ENCODE results near the gene NDFIP1. TPM values are rescaled to one million over a fixed set of nuclear protein-coding genes. Genes with fewer than 3 reads are reported as not detected.

The NDFIP1 gene
- total and polyA plus RNA-seq, 2 of the 4 experiments (the other 2 are of a cell fraction): 7.7 to 15.4 TPM

DNA sequence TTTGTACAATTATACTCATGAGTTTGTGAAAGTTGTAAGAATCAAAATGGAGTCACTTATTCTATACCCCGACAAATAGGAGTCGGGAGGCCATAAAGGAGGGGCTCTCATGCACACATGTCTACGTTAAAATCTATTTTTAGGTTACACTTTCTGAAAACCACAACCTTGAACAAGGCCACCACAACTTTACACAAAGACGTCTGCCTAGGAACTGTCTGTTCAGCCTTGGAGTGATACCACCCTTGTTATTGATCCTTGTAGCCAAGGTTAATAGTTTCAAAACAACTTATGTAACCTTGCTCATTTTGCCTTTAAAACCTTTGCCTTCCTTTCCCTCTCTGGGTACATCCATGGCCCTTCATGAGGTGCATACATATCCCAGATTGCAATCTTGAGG is 4.1 kb upstream of the NDFIP1 start:
- no peak overlapping the region for H2BK15ac ChIP-seq (ENCODE audit: low read depth, low read length)
- no peak overlapping the region for H3K4me3 ChIP-seq (ENCODE audit: insufficient read depth, low read depth, low read length)
- no peak overlapping the region for H3K4ac ChIP-seq (ENCODE audit: low read depth, low read length)
- H3K9ac ChIP-seq (ENCODE audit: low read depth, low read length): no peak overlapping the region
- H4K91ac ChIP-seq (ENCODE audit: insufficient read depth, low read depth, low read length): no peak overlapping the region
- H3K4me1 ChIP-seq (ENCODE audit: control insufficient read depth, insufficient read depth, low read length): peaks cover 3% of the 10 kb centered on the region
- no peak overlapping the region for H3K14ac ChIP-seq (replicated peaks; ENCODE audit: low read depth, low read length)
- no peaks in the 10 kb centered on the region for H3K9me3 ChIP-seq (ENCODE audit: control insufficient read depth, insufficient read depth, low read length)
- H4K5ac ChIP-seq (ENCODE audit: low read depth, low read length): no peak overlapping the region
- peaks cover 4% of the 10 kb centered on the region for H3K9me1 ChIP-seq (ENCODE audit: insufficient read depth, low read length)
- ChIA-PET CTCF (no interaction called here), POLR2A (ENCODE audit: unreplicated experiment) (no interaction called here)
- ATAC-seq (ENCODE audit: low read depth) (no peak), DNase-seq (no peak)
- WGBS, 2 experiments (ENCODE audit: extremely low coverage in 2 of 2, insufficient read length in 1 of 2): no CpG with 5 or more reads among the region's 4 CpGs
- dilution Hi-C loops (cut with HindIII; ENCODE audit: low sequenced_read_pairs, unreplicated experiment): no loop called here
- H2AK5ac ChIP-seq (ENCODE audit: low read depth, low read length): no peak overlapping the region
- TF ChIP-seq MAFK (IDR thresholded peaks at IDR 0.05; ENCODE audit: low read depth, low read length): no peak
- TF ChIP-seq, protein P1, sequence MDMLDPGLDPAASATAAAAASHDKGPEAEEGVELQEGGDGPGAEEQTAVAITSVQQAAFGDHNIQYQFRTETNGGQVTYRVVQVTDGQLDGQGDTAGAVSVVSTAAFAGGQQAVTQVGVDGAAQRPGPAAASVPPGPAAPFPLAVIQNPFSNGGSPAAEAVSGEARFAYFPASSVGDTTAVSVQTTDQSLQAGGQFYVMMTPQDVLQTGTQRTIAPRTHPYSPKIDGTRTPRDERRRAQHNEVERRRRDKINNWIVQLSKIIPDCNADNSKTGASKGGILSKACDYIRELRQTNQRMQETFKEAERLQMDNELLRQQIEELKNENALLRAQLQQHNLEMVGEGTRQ (IDR thresholded peaks at IDR 0.05; ENCODE audit: low read depth, low read length): no peak
- TF ChIP-seq NFE2L2 (IDR thresholded peaks at IDR 0.05; ENCODE audit: low read depth, low read length): no peak
- no peak for TF ChIP-seq SMC3 (IDR thresholded peaks at IDR 0.05; ENCODE audit: low read depth, low read length)
- TF ChIP-seq CEBPB (IDR thresholded peaks at IDR 0.05; ENCODE audit: low read depth, low read length): no peak
- TF ChIP-seq ELK1 (IDR thresholded peaks at IDR 0.05; ENCODE audit: borderline replicate concordance, low read depth, low read length): no peak
- TF ChIP-seq RCOR1 (IDR thresholded peaks at IDR 0.05; ENCODE audit: insufficient replicate concordance, low read length): no peak
- no peak overlapping the region for H3K23ac ChIP-seq (ENCODE audit: low read depth, low read length)
- H2BK5ac ChIP-seq (ENCODE audit: low read depth, low read length, poor library complexity, severe bottlenecking): no peak overlapping the region
- no peak overlapping the region for H2AFZ ChIP-seq (replicated peaks; ENCODE audit: low read length, poor library complexity)
- H3K56ac ChIP-seq (ENCODE audit: extremely low read depth, insufficient read depth, low read length): no peak overlapping the region
- peaks cover 1% of the 10 kb centered on the region; the same call in 1 of the 2 replicates for H4K20me1 ChIP-seq (ENCODE audit: insufficient read depth, low read length)
- H3K27ac ChIP-seq (ENCODE audit: insufficient read depth, low read length): no peak overlapping the region
- in situ Hi-C loops (cut with MboI; ENCODE audit: low sequenced_read_pairs): loop anchor here (25.0 kb wide), 1 partner anchor 417 kb away; the partner anchor contains the start of gene ARAP3
- no peak overlapping the region for H3K4me2 ChIP-seq (ENCODE audit: low read depth, low read length)
- intact Hi-C loops (cut with micrococcal nuclease): no loop called here
- H3K79me1 ChIP-seq (ENCODE audit: low read depth in 1 of 2, low read length in 2 of 2): peaks cover 4 to 8% of the 10 kb centered on the region in 2 experiments; a peak in 3 of 4 replicates
- H2AK9ac ChIP-seq (replicated peaks; ENCODE audit: low read depth, low read length, poor library complexity): no peak overlapping the region
- H3K27me3 ChIP-seq (ENCODE audit: control insufficient read depth, insufficient read depth, low read length): peaks cover 3% of the 10 kb centered on the region; the same call in 1 of the 2 replicates
- H4K8ac ChIP-seq (ENCODE audit: low read depth in 2 of 2, low read length in 2 of 2): no peak overlapping the region
- no peaks in the 10 kb centered on the region for H3K36me3 ChIP-seq (ENCODE audit: control insufficient read depth, insufficient read depth, low read length)
- no TSS peak for BruUV-seq (replicated peaks)
- no peak overlapping the region for H3K18ac ChIP-seq (ENCODE audit: low read depth, low read length)
- H2BK20ac ChIP-seq (ENCODE audit: low read depth, low read length): no peak overlapping the region
- no peak overlapping the region for H2BK120ac ChIP-seq (ENCODE audit: low read depth, low read length)
